ENCODE data around the gene AGAP2. TPM values are rescaled to one million over a fixed set of nuclear protein-coding genes. Genes with fewer than 3 reads are reported as not detected.

AGAP2 gene
- total and polyA plus RNA-seq, 9 of the 15 experiments (the other 6 are each of a cell fraction or from before 2014, with no cell fraction given) = 0.04 to 0.77 (median 0.28) TPM; not detected in 1

DNA sequence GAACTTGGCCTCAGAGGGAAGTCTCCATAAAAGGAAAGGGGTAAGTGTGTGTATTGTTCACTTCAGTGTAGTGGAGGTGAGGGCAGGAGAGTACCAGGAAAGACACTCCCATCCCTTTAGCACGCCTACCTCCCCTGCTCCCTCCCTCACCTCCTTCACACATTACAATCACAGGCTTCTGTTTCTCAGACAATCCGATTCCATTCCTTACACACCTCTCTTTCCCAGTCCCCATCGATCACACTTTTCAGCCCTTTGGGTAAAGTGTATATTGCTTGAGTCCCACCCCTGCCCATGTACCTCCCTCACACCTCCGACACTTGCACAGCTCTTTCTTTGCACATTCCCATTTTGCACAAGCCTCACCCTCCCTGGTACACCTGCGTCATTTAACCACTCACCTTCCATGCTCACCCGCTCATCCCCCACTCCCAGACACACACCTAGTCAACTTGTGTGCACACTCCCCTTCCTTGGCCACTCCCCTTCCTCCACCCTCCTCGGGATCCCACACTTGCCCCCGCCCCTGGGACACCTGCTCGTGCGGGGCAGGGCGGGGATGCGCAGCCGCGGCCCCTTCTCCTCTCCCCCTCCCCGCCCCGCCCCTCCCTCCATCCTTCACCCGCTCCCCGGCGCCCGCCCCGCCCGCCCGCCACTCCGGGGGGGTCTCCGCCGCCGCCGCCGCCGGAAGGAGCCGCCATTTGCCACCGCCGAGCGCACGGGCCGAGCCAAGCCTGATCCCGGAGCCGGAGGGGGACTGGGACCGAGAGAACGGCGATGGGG is 16.1 kb upstream of the AGAP2 start, which contains the start of gene MARCHF9 (continued):
- TF ChIP-seq, protein P1, sequence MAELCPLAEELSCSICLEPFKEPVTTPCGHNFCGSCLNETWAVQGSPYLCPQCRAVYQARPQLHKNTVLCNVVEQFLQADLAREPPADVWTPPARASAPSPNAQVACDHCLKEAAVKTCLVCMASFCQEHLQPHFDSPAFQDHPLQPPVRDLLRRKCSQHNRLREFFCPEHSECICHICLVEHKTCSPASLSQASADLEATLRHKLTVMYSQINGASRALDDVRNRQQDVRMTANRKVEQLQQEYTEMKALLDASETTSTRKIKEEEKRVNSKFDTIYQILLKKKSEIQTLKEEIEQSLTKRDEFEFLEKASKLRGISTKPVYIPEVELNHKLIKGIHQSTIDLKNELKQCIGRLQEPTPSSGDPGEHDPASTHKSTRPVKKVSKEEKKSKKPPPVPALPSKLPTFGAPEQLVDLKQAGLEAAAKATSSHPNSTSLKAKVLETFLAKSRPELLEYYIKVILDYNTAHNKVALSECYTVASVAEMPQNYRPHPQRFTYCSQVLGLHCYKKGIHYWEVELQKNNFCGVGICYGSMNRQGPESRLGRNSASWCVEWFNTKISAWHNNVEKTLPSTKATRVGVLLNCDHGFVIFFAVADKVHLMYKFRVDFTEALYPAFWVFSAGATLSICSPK (IDR thresholded peaks at IDR 0.05; ENCODE audit: borderline replicate concordance) = no peak
- TF ChIP-seq JUND (IDR thresholded peaks at IDR 0.05; ENCODE audit: borderline replicate concordance, low read depth, low read length) (no peak), JUND (tag; IDR thresholded peaks at IDR 0.05; ENCODE audit: borderline replicate concordance, low read depth, low read length) (no peak), MIER1 (IDR thresholded peaks at IDR 0.05; ENCODE audit: low read depth) (0 out of 2 replicates have a peak, but pooled peaks have one; percentile 30), GABPA (tag; conservative IDR thresholded peaks at IDR 0.05; ENCODE audit: low read depth) (peak; percentile 50), TCF7L2 (IDR thresholded peaks at IDR 0.05; ENCODE audit: low read depth, low read length) (no peak)
- TF ChIP-seq, protein P2, sequence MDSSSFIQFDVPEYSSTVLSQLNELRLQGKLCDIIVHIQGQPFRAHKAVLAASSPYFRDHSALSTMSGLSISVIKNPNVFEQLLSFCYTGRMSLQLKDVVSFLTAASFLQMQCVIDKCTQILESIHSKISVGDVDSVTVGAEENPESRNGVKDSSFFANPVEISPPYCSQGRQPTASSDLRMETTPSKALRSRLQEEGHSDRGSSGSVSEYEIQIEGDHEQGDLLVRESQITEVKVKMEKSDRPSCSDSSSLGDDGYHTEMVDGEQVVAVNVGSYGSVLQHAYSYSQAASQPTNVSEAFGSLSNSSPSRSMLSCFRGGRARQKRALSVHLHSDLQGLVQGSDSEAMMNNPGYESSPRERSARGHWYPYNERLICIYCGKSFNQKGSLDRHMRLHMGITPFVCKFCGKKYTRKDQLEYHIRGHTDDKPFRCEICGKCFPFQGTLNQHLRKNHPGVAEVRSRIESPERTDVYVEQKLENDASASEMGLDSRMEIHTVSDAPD (CRISPR knock-in tag; IDR thresholded peaks at IDR 0.05) = no peak
- TF ChIP-seq, protein P3, sequence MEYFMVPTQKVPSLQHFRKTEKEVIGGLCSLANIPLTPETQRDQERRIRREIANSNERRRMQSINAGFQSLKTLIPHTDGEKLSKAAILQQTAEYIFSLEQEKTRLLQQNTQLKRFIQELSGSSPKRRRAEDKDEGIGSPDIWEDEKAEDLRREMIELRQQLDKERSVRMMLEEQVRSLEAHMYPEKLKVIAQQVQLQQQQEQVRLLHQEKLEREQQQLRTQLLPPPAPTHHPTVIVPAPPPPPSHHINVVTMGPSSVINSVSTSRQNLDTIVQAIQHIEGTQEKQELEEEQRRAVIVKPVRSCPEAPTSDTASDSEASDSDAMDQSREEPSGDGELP (CRISPR knock-in tag; IDR thresholded peaks at IDR 0.05; ENCODE audit: borderline replicate concordance) = peak; percentile 36; the same call in 1 of the 2 replicates
